GM12891 (cell line): ENCODE measurements around the gene GSTM2.

Experiments
- PAX5 ChIP-seq: IDR thresholded peaks from 2 replicates; pipeline ENCODE4 v1.6.1; 2011; ENCODE audit warnings: low read length, moderate library complexity, mild to moderate bottlenecking; ENCODE audit not compliant: insufficient read depth, severe bottlenecking
- POLR2A ChIP-seq: IDR thresholded peaks from 2 replicates; pipeline ENCODE4 v1.6.1; 2011; ENCODE audit warnings: low read depth, low read length, control low read depth
- POLR2AphosphoS5 ChIP-seq: IDR thresholded peaks from 2 replicates; pipeline ENCODE4 v1.6.1; 2011; ENCODE audit warnings: low read depth, low read length, control low read depth
- SPI1 ChIP-seq: IDR thresholded peaks from 2 replicates; pipeline ENCODE4 v1.6.1; 2011; ENCODE audit warnings: low read depth, low read length, control low read depth
- TAF1 ChIP-seq: IDR thresholded peaks from 2 replicates; pipeline ENCODE4 v1.6.1; 2011; ENCODE audit warnings: low read depth, low read length, control low read depth

DNA sequence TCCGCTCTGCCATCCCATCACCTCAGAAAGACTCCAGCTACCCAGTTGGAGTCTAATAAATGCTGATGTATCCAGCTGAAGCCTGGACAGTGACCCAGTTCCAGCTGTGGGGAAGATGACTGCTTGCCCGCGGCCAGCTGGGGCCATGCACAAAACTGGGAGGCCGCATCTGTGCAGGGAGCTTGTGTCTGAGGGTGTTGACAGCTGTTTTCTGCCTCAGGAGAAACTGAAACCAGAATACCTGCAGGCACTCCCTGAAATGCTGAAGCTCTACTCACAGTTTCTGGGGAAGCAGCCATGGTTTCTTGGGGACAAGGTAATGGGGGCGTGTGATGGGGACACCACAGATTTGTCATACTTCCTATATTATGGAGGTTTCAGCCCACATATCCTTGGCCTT is 3.2 kb downstream of the GSTM2 start:
- no peak for TF ChIP-seq POLR2AphosphoS5
- TF ChIP-seq POLR2A, result no peak
- TF ChIP-seq TAF1, result no peak
- no peak for TF ChIP-seq SPI1
- TF ChIP-seq PAX5, result no peak
